GM19455 (cell line): ENCODE data around the gene CRLF1.
"Not testable (repeated sequence)": the region's sequence is repeated elsewhere in the genome, so short reads cannot be mapped to it uniquely, and the experiment has no call there.

Source experiments
- ATAC-seq: cut with Tn5 transposase; IDR thresholded peaks from one replicate; pipeline ENCODE4 v1.9.1; 2021; ENCODE audit not compliant: unreplicated experiment

CRLF1 gene

DNA sequence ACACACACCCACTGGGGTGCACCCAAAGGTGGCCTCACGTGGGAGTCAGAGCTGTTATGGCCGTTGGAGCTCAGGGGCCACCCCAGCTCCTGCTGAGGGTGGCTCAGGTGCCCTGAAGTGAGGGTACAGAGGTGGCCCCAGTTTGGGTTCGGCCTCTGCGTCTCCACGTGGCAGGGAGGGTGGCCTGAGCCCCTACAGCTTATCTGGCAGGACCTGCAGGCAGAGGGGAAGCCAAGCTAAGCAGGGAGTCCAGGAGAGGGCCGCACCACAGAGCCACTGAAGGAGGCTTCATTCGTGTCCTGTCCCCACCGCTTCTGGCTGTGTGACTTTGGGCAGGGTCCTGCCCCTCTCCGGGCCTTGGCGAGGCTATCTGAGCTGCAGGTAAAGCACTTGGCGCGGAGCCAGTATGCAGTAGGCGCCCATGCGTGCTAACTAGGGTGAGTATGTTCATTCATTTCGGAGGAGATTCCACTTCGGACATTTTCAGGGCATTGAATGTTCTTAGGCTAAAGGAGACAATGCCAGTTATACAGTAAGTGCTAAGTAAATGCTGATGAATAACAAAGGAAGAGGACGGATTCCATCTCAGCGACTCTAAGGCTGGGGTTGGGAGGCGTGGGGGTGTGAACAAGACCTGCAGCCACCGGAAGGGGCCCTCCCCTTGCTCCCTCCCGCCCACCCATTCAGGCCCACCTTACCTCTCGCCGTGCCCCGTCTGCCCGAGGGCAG, 13.1 kb downstream of the CRLF1 start:
- ATAC-seq: no peak

DNA sequence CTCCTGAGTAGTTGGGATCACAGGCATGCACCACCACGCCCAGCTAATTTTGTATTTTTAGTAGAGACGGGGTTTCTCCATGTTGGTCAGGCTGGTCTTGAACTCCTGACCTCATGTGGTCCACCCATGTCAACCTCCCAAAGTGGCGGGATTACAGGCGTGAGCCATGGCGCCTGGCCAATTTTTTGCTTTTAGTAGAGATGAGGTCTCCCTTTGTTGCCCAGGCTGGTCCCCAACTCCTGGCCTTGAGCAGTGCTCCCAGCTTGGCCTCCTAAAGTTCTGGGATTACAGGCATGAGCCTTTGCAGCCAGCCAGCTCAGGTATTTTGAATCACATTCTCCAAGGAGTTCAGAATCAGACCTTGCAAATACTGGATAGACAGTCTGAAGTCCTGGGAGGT, 13.9 kb downstream of the CRLF1 start:
- ATAC-seq: not testable (repeated sequence)

DNA sequence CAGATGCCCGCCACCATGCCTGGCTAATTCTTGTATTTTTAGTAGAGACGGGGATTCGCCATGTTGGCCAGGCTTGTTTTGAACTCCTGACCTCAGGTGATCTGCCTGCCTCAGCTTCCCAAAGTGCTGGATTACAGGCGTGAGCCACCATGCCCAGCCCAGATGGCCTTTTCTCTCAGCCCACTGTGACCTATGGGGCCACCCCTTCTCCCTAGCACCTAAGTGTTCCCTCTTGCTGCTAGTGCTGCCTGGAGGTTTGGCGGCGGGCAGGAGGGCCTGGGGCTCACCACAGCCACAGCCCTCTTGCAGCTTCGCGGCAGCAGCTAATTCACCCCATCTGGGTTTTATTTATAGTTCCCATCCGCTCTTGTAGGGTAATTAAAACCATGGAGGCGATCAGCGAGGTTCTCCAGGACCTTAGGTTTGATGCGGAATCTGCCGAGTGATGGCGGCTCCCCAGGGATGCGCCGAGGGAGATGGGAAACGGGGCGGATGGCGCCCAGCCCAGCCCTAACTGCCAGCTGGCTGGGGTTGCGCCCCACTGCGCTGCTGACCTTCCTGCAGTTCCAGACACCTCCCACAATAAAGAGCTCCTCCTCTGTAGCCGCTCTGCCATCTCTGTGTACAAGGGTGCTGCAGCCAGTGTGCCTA, 14.7 kb downstream of the CRLF1 start:
- ATAC-seq: no peak

DNA sequence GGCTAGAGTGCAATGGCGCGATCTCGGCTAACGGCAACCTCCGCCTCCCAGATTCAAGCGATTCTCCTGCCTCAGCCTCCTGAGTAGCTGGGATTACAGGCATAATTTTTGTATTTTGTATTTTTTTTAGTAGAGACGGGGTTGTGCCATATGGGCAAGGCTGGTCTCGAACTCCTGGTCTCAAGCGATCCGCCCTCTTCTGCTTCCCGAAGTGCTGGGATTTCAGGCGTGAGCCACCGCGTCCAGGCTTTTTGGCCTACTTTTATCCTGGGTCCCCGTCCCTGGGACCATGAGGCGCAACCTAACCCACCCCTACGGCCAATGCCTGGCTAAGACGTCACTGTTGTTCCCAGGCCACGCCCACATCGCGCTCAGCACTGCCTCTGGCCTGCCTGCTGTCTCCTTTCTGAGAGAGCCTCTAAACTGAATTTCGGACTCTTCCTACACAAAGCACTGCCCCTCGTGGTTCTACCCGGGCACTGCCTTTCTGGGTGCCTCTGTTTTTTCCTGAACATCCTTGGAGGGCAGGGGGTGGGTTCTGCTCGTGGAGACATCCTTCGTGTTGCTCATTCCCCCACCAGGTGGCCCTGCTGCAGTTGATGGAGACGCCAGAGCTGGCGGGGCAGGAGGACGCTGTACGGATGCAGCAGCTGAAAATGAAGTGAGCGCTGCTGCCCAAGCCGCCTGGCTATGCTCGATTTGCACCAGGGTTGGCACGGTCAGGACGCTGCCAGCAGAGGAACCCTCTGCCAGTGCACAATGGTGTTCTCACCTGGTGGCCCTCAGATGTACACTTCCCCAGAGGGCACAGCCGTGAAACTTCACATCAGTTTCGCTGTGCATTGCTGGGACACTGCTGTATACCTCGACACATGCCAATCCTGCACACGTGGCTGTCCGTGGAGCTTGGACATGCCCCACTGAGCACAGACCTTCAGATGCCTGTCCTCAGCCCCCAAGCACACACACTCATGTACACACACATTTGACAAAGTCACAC, 16.0 kb downstream of the CRLF1 start:
- ATAC-seq: no peak

DNA sequence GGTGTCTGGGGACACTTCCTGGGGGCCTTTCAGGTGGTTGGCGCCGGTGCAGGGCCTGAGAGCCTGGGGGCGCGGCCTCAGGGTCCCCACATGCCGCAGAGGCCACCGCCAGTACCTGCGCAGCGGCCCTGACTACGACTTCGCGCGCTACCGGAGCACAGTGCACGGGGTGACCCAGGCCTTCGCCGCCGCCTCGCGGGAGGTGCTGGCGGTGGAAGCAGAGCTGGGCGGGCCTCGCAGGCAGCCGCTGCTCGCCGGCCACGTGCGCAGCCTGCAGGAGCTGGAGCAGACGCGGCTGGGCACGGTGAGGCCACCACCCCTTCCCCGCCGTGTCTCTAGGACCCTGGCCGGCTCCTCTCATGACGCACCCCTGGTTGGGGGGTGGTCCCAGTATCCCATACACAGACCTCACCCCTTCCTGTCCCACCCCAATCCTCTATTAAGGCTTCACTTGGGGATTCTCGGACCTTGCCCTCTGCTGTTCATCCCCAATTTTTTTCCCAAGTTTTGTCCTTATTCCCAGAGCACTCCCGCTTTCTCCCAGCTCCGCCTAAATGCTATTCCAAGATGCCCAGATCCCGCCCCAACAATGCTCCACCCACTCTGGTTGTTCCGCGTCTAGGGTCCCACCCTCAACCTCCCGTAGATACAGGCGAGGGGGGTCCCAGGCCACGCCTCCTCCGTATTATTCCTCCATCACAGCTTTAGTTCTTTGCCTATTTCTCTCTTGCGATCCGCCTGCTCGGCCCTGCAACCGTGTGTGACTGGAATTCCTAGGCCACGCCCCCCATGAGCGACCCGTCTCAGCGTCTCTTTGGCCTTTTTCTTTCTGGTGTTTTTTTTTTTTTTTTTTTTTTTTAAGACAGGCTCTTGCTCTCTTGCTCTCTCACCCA, 17.0 kb downstream of the CRLF1 start:
- peak; percentile 23 for ATAC-seq

DNA sequence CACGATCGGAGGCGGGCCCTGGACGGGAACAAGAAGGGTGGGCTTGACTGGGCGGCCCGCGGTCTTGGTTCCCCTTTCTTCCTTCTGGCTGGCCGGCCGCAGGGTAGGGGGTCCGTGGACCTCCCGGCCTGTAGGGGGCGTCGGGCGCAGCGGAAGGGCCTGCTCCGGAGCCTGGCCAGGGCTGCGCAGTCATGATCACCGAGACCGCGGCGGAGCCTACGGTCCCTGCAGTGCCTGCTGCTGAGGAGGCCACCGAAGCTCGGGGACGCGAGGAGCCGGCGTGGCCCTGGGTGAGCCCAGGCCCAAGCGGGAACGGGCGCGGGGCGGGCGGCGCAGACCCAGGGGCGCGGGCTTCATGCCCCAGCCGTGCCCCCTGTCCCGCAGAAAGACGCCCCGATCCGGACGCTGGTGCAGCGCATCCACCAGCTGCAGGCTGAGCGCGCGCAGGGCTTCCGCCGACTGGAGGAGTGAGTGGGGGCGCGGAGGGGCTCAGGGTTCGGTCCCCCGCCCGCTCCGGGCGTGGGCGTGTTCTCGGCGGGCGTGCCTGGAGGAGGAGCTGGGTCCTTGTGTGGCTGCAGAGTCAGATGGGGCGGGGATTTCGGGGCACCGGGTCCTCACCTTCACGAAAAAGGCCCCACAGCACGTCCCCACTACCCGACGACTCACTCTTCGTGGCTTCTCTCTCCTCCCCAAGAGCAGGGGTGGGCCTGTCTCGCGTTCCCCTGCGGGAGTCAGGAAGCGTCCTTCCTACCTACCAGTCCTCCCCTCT, 17.8 kb downstream of the CRLF1 start, which contains the start of gene REX1BD:
Gene REX1BD (plus strand): TSS at position 188 of the 769 bp plus-strand sequence. CDS start 4 bp downstream, at position 192.
- peak; percentile 69 for ATAC-seq

DNA sequence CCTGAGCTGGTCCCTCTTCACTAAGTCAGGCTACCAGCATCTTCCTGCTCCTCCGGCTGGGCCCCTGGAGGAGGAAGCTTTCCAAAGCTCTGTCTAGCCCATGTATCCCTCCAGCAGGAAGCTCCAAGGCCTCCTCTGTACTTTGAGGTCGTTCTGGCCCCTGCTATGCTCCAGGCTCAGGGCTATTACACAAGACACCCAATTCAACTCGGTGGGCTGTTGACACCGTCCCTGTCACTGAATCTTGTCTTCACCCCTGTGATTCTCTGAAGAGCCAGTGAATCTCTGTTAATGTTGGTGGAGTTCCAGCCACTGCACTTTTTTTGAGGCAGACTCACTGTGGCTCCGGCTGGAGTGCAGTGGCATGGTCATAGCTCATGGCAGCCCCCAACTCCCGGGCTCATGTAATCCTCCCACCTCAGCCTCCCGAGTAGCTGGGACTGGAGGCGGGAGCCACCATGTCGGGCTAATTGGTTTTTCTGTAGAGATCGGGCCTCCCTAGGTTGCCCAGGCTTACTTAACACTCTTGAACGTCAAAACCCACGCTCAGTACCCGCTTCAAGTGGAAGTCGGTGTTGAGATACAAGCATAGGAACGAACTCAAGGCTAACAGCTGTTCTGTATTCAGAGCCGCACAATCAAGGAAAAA, 18.5 kb downstream of the CRLF1 start:
- peak; percentile 12 for ATAC-seq

DNA sequence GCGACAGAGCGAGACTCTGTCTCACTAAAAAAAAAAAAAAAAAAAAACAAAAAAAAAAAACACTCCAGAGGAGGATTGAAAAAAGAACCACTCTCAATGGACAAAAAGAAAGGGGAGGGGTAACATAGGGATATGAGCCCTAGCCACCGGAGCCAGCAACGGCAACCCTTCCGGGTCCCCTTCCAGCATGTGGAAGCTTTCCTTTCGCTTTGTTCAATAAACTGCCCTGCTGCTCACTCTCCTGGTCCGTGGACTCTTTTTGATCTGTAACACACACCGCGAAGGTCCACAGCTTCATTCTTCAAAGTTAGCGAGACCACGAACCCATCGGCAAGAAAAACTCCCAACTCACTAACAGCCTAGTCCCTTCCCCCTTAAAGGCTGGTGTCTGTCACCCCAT, 19.0 kb downstream of the CRLF1 start:
- no peak for ATAC-seq

DNA sequence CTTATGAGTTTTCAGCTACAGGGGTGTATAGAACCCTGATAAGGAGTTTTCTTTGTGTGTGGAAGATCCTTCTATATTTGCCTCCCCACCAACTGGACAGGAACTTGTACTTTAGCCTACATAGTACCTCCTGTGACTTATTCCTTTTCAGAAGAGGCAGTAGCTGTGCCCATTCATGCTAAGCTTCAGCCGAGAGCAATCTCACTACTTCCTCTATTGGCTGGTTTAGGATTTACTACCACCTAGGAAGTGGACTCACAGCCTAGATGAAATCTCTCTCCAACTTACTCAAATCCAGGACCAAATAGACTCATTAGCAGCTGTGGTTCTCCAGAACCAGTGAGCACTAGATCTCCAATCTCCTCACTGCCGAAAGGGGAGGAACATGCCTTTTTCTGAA, 20.3 kb downstream of the CRLF1 start:
- ATAC-seq: no peak

DNA sequence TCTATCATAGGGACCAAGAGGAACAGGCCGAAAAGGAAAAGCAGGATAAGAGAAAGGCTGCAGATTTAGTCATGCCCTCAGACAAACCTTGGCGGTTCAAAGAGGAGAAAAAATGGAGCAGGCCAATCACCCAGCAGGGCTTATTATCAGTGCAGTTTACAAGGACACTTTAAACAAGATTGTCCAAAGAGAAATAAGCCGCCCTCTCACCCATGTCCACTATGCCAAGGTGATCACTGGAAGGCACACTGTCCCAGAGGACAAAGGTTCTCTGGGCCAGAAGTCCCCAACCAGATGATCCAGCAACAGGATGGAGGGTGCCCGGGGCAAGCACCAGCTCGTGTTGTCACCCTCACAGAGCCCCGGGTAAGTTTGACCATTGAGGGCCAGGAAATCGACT, 26.3 kb downstream of the CRLF1 start:
- ATAC-seq: no peak

DNA sequence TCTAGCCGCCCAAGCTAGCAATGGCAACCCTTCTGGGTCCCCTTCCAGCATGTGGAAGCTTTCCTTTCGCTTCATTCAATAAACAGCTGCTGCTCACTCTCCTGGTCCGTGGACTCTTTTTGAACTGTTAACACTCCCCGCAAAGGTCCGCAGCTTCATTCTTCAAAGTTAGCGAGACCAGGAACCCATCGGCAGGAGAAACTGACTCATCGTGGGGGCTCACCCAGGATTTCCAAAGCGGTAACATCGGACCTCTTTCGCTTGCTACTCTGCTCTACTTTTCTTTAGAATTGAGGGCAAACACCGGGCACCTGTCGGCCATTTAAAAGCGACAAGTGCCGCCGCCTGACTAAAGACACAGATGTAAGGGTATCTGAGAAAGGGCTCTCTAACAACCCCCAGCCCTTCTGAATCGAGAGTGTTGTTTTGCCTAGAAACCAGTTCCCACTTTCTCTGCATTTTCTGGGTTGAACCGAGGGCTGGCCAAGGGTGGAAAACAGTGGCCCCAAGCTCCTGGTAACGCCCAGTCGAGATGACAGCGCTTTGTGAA, 29.2 kb downstream of the CRLF1 start:
- no peak for ATAC-seq

DNA sequence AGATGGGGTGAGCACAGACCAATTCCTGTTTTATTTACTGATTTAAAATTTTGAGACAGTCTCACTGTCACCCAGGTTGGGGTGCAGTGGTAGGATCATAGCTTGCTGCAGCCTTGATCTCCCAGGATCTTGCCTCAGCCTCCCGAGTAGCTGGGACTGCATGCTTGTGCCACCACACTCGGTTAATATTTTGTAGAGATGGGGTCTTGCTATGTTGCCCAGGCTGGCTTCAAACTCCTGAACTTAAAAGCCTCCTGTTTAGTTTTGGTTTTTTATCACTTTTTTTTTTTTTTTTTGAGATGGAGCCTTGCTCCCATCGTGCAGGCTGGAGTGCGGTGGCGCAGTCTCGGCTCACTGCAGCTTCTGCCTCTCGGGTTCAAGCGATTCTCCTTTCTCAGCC, 30.2 kb downstream of the CRLF1 start:
- no peak for ATAC-seq

DNA sequence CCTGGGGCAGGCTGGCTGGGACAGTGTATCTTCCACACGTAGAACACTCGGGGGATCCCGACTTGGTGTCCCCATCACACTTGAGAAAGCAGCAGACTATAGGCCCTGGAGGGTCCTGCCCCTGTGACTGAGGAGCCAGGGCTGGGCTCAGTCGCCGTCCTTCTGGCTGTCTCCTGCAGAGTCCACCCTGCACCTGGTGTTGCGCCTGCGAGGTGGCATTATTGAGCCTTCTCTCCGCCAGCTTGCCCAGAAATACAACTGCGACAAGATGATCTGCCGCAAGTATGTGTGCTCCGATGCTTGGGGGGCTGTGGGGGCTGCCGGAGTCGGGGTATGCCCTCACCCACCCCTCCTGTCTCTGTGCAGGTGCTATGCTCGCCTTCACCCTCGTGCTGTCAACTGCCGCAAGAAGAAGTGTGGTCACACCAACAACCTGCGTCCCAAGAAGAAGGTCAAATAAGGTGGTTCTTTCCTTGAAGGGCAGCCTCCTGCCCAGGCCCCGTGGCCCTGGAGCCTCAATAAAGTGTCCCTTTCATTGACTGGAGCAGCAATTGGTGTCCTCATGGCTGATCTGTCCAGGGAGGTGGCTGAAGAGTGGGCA, 31.8 kb downstream of the CRLF1 start:
- no peak for ATAC-seq

DNA sequence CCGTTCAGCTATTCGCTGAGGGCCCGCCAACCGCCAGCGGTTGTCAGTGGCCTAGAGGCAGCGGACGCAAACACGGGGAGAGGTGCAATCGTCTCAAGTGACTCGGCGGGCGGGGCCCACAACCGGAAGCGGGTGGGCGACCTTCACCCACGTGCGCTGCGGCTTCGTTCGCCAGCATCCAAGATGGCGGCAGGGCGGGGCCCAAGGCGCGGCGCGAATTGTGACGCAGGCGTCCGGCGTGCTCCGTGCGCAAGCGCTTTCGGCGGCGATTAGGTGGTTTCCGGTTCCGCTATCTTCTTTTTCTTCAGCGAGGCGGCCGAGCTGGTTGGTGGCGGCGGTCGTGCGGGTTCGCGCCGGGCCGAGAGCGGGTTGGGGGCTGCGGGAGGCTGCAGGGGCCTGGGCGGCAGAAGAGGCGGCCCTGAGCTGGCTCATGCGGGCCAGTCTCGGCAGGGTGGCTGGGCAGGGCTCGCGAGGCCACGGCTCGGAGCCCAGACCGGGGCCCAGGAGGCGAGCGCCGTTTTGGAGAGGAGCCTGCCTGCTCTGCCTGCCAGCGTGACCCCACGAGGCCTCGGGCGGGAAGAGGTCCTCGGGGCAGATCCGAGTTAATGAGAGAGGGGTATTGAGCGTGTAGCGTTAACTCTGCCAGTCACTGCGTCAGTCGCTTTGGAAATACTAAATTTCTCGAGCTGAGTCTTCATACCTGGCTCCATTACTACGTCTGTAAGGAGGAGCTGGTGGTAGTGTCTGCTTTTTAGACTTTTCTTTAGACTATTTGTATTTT, 34.8 kb downstream of the CRLF1 start, which contains the start of gene UBA52:
Gene UBA52 (plus strand): TSS at position 294 of the 781 bp plus-strand sequence. CDS start 1,444 bp downstream, outside the sequence.
- peak; percentile 77 for ATAC-seq

DNA sequence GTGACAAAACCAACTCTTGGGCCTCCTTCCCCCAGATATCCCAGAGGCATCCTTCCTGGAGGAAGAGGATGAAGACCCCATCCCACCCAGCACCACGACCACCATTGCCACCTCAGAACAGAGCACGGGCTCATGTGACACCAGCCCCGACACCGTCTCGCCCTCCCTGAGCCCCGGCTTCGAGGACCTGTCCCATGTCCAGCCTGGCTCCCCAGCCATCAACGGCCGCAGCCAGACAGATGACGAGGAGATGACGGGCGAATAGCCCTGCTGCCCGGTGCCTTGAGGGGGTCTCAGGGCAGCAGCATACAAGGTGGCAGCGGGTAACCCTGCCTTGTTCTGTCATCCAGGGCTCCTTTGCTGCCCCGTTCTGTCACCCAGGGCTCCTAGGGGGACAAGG, 38.2 kb downstream of the CRLF1 start:
- ATAC-seq: no peak

DNA sequence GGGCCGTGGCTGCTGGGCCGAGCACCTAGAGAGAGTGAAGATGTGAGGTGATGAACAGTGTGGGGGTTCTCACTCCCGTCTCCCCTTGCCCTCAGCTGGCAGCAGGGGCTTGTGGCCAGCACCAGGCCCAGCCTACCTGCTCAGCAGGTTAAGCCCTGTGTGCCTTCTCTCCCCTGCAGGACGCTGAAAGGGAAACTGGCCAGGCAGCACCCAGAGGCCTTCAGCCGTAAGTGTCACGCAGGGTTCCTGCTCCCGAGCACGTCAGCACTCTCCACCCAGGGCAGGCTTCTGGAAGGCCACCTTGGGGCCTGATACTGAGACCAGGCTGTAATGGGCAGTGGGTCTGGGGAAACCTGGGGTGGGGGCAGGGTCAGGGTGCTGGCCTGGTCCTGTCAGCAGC, 39.6 kb downstream of the CRLF1 start:
- no peak for ATAC-seq

DNA sequence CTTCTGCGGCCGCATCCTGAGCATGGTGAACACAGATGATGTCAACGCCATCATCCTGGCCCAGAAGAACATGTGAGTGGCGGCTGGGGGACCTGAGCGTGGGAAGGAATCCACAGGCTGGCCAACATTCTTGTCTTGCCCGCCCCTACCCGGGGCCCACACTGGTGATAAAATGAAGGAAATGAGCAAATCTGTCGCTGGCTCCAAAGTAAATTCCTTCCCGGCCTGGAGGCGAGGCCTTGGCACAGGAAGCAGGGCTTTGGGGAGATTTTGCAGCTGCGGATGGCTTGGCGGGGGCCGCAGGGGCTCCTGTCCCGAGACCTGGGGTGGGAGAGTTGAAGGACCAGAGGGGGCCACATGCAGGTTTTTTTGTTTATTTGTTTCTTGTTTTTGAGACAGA, 44.5 kb downstream of the CRLF1 start:
- ATAC-seq: no peak

DNA sequence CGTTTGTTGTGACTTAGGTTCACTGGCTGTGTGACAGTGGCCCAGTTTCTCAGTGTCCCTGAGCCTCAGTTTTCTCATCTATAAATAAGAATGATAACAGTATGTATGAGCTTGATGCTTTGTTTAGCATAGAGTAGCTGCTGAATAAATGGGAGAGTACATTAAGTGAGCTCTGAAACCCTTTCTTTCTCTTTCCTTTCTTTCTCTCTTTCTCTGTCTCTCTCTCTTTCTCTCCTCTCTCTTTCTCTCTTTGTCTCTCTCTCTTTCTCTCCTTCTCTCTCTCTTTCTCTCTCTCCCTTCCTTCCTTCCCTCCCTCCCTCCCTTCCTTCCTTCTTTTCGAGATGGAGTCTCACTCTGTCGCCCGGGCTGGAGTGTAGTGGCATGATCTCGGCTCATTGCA, 46.9 kb downstream of the CRLF1 start:
- no peak for ATAC-seq
